Effector CD8-positive, alpha-beta T cell (primary cell): ENCODE measurements around the gene LRBA.
"Not testable (repeated sequence)": the region's sequence is repeated elsewhere in the genome, so short reads cannot be mapped to it uniquely, and the experiment has no call there.

Experiments used
- DNase-seq: peaks from one replicate; lab custom pipeline; 2025; lab: John Stamatoyannopoulos, UW

Gene LRBA

GRCh38 chr4:150801833-150802232 is 213.3 kb downstream of the LRBA start:
- no peak for DNase-seq

GRCh38 chr4:150799207-150799606 is 215.9 kb downstream of the LRBA start:
- DNase-seq, result no peak

DNA sequence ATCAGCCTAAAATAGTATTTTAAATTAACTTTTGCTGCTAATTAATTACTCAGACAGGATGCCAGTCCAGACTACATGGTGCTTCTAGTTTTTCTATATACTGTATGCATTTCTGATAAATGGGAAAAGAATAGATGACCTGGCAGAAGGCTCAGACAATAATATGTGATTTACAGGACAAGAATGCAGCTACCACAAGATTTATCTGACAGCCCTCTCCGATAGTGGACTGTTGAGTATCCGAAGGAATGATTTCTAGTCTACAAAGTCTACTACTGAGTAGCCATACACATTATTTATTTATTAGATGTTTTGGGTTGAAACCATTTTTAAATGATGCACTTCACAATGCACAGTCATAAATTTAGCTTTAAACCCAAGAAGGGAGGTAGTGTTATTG is 220.4 kb downstream of the LRBA start:
- no peak for DNase-seq

DNA sequence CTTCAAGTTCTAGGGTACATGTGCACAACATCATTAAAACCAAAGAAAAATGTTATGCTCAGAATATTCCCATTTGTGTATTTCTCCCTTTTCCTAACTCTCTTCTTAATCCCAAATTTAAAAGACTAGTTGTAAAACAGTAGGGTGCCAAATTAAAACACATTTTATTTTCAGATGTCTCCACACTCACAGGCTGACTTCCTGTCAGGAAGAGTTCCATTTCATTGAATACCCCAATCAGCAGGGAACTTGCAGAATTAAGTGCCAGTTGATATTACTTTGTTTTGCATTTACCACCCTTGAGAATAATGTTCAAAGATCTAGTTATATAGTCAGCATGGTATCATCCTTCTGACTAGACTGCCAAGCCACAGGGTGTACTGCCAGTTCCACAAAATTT is 225.2 kb downstream of the LRBA start:
- DNase-seq, result no peak

DNA sequence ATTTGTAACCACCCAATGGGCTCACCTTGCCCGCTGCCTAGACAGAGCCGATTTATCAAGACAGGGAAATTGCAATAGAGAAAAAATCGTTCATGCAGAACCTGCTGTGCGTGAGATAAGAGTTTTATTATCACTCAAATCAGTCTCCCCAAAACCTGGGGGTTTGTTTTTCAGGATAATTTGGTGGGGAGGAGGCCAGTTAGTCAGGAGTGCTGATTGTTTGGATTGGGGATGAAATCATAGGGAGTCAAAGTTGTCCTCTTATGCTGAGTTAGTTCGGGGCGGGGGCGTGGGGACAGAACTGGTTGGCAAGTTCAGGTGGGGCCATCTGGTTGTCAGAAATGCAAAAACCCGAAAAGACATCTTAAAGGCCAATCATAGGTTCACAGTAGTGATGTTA is 230.1 kb downstream of the LRBA start:
- no peak for DNase-seq

- DNase-seq, result no peak
Measured at GRCh38 chr4:150784305-150784704, 230.8 kb downstream of the LRBA start.

DNA sequence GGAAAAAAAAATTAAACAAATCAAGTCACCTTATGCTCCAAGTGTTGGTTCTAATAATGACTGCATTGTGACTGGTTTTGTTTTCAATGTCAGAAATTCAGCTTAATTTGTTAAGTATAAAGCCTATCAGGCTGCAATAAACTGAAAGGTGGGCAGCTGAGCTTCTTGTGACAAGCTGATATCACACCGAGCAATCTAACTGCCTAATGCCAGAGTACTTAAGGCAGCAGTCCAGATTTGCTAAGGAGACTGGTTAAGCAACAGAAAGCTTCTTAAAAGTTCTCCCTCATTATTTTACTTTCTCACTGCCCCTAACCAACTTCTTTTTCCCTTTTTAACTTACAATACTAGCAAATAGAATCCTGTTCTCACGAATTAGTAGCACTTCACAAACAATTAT is 232.2 kb downstream of the LRBA start:
- DNase-seq, result no peak

DNA sequence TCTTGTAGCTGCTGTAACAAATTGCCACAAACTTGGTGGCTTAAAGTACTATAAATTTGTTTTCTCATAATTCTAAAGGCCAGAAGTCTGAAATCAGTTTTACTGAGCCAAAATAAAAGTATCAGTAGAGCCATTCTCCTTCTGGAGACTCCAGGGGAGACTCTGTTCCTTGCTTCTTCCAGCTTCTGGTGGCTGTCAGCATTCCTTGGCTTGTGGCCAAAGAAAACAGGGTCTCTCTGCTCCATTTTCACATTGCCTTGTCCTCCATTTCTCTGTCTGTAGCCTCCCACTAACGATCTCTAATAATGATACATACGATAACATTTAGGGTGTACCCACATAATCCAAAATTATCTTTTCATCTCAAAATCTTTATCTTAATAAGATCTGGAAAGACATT is 232.8 kb downstream of the LRBA start:
- DNase-seq, result no peak

DNA sequence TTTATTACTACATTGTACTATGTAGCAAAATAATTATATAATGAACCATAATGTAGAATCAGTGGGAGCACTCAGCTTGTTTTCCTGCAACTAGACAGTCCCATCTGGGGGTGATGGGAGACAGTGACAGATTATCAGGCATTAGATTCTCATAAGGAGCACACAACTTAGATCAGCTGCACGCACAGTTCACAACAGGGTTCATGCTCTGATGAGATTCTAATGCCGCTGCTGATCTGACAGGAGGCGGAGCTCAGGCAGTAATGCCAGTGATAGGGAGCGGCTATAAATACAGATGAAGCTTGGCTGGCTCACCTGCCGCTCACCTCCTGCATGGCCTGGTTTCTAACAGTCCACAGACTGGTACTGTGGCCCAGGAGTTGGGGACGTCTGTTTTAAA is 233.9 kb downstream of the LRBA start:
- no peak for DNase-seq

DNA sequence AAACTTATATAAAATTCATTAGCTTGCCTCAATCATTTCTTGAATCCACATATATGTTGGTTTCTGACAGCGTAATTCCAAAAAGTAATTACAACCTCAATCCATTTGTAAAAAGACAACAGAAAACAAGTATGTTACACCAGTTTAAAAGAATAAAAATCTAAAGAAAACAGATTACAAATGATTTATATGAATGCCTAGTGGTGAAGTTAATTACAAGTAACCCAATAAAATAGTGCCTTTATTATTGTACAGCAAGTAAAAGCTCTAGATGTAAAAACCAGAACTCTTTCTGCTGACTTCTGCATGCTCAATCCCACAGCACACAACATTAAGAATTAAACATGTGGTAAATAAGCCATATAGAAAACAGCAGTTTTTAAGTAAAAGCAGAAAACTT is 235.4 kb downstream of the LRBA start:
- no peak for DNase-seq

DNA sequence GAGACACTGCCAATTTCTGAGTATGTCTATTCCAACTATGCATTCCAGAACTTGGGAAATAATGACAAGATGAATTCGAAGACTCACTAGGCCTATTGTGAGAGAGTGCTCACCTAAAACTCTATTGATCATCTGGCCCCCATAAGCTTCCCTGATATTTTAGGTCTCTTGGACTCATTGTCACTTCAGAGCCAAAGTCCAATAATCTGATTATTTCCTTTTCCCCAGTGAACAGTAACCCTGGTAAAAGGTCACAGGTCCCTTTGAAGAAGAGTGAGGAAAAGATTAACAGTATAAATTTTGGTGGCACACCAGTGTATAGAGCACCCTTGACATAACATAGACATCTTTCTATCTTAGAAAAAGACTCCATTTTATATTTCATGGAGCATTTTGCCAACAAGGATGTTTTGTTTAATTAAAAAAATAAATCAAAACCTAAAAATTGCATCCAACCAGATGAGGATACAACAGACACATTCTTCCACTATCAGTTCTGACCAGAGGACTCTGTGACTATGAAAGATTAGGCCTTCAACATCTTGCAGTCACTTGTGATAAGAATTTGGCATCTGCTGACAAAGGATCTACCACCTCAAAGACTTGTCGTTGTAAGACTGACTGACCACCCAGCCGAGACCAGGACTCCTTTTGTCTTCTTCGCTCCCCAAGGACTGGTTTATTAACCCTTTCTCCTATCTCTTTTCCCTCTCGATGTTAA is 241.2 kb downstream of the LRBA start:
- DNase-seq, result no peak

GRCh38 chr4:150773032-150773431 is 242.1 kb downstream of the LRBA start:
- no peak for DNase-seq

DNA sequence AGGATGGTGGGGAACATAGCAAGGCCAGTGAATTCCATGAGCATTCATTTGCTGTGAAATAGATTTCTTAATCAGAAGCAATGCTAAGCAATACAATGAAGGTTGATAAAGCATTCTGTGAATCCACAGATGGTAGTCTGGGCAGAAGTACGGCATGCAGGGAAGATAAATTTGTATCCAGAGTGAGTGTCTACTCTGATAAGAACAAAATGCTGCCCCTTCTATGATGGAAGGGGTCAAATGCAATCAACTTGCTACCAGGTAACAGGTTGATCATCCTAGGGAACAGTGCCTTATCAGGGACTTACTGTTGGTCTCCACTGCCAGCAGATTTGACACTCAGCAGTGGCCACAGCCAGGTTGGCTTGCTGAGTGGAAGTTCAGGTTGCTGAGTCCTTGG is 243.7 kb downstream of the LRBA start:
- no peak for DNase-seq

GRCh38 chr4:150769845-150770244 is 245.2 kb downstream of the LRBA start:
- DNase-seq, result no peak

- DNase-seq, result no peak
Measured at GRCh38 chr4:150769248-150769647, 245.8 kb downstream of the LRBA start.

GRCh38 chr4:150768497-150768896 is 246.6 kb downstream of the LRBA start:
- DNase-seq, result no peak

DNA sequence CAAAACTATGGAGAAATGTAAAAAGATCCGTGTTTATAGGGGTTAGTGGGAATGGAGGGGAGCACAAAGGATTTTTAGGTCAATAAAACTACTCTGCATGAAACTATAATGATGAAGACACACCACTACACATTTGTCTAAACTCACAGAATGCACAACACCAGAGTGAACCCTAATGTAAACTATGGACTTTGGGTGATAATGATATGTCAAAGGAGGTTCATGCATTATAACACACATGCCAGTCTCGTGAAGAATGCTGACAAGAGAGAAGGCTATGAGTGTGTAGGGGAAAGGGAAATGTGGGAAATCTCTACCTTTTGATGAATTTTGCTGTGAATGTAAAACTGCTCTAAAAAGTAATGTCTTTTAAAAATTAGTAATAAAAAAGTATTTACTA is 249.9 kb downstream of the LRBA start:
- no peak for DNase-seq

DNA sequence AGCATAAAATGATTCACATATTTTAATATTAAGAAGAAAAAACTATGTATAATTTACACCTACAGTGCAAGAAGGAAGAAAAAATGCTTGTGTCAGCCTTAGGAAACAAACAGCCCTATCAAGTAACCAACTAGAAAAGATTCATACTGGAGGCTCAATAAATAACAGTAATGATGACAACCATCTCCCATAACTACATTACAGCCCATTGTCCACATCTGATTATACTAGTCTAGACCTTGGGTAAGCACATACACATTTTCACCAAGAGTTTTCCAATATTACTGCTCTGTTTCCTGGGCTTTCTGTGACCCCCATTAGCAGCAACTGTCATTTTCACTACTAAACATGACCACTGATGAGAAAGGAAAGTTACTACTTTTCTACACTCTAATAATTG is 263.4 kb downstream of the LRBA start:
- DNase-seq, result no peak

GRCh38 chr4:150750824-150751223 is 264.3 kb downstream of the LRBA start:
- DNase-seq, result no peak

DNA sequence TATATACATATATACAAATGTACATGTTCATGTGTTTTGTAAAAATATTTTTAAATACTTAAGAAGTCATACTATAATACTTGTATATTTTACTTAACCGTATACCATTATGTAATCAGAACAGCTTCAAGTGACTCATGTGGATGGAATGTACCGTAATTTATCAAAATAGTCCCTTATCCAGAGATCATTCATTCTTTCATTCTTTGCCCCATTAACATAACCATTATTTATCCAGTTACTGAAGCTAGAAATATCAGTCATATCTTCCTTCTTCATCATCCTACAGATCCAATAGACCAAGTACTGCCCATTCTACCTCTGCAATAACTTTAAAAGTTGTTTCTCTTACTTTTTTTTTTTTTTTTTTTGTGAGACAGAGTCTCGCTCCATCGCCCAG is 268.9 kb downstream of the LRBA start:
- no peak for DNase-seq

- no peak for DNase-seq
Measured at GRCh38 chr4:150744570-150744969, 270.5 kb downstream of the LRBA start.

DNA sequence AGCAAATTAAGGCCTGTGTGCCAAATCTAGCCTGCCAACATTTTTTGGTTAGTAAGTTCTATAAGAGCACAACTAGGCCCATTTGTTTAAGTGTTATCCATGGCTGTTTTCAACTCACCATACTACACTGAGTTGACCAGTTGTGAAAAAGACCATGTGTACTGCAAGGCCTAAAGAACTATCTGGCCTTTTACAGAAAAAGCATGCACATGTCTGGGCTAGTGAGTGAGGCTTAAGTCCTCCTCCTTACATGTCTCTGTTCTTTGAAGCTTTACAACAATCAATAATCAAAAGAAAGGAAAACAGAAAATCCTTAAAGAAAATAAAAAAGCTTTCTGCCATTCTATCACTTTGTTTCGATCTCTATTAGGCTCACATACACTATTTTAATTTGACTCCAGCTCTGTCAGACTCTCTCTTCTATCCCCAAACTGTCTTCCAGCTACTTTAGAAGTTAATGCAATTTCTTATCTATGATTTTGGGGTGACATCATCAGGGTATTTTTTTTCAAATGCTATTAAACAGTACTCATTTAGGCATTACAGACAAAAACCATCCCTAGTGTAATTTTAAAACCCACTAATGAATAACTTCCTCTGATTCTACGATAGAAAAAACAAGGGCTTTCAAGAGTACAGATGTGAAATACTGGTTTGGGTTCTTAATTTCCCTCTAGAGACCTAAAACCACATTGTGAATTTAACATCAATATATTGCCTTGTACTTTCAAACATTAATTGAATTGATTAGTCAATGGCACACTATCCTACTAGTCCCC is 271.3 kb downstream of the LRBA start:
- DNase-seq, result no peak

GRCh38 chr4:150742930-150743329 is 272.2 kb downstream of the LRBA start:
- DNase-seq, result not testable (repeated sequence)

DNA sequence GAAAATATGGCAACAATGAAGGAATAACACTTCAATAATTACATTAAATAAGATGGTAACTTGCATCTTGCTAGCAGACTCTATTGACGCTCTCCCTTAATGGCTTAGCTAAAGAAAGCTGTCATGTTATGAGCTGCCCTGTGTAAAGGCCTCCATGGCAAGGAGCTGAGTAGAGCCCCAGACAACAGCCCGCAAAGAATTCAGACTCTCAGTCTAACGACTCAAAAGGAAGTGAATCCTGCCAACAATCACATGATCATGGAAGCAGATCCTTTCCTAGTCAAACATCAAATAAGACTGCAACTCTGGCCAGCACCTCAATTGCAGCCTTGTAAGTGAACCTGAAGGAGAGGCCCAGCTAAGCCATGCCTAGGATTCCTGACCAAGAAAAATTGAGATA is 275.5 kb downstream of the LRBA start:
- no peak for DNase-seq
